Measurements from ENCODE around the gene RITA1.

Gene RITA1

GRCh38 chr12:113174461-113175384, 10.8 kb upstream of the RITA1 start:
- Histone ChIP-seq H3K27me3 (ENCODE audit: insufficient read depth, low read length) (no peaks in the 10 kb centered on the region), H3K23ac (ENCODE audit: low read length) (no peak overlapping the region), H3K79me1 (ENCODE audit: low read length) (no peaks in the 10 kb centered on the region), H4K8ac (ENCODE audit: low read depth, low read length) (no peak overlapping the region), H3K18ac (ENCODE audit: low read length) (no peak overlapping the region), H3K4me1 (ENCODE audit: control insufficient read depth in 1 of 2, insufficient read depth in 2 of 2, low read length in 2 of 2) (no peaks in the 10 kb centered on the region), H3K4ac (ENCODE audit: low read depth, low read length) (no peak overlapping the region), H2BK5ac (ENCODE audit: low read depth, low read length, poor library complexity) (no peak overlapping the region), H3K27ac (ENCODE audit: low read depth, low read length) (no peak overlapping the region), H3K9me3 (ENCODE audit: insufficient read depth, low read depth, low read length) (no peaks in the 10 kb centered on the region), H3K9ac (ENCODE audit: low read length) (no peak overlapping the region), H2AFZ (ENCODE audit: insufficient read depth, low read length, poor library complexity) (no peak overlapping the region), H2AK5ac (ENCODE audit: low read length) (no peak overlapping the region), H2BK12ac (ENCODE audit: low read length) (no peak overlapping the region), H3K4me2 (ENCODE audit: low read length) (no peak overlapping the region), H3K4me3 (ENCODE audit: low read depth, low read length) (no peak overlapping the region), H4K12ac (ENCODE audit: low read depth, low read length) (no peak overlapping the region), H4K91ac (ENCODE audit: low read depth, low read length) (no peak overlapping the region), H2BK120ac (ENCODE audit: insufficient read depth, low read length, poor library complexity) (no peak overlapping the region), H3K79me2 (ENCODE audit: control insufficient read depth, insufficient read depth, low read length, poor library complexity) (no peaks in the 10 kb centered on the region), H3K36me3 (ENCODE audit: control insufficient read depth in 1 of 2, insufficient read depth in 2 of 2, low read length in 2 of 2) (peaks cover 69 to 82% of the 10 kb centered on the region in 2 experiments), H3K14ac (ENCODE audit: low read length) (no peak overlapping the region)
- peak; percentile 57 to 83 for DNase-seq
- no CpG with 5 or more reads among the region's 32 CpGs for WGBS (ENCODE audit: extremely low coverage, insufficient coverage, insufficient read length)

DNA sequence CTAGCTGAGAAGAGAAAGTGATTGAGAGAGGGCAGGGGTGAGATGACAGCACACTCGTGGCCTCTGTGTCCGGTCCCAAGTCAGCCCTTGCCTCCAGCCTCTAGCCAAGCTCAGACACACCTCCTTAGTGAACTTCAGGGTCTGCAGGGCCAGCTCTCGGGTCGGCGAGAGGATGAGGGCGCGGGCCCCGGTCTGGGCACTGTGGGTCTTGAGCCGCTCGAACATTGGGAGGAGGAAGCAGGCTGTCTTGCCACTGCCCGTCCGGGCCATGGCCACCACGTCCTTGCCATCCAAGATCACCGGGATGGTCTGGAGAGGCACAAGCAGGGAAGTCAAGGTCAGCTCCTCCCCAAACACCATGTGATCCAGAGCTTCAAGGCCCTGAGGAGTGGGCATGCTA, 6.5 kb upstream of the RITA1 start:
- Histone ChIP-seq H4K12ac (ENCODE audit: low read depth, low read length) (no peak overlapping the region), H4K91ac (ENCODE audit: low read depth, low read length) (no peak overlapping the region), H2BK5ac (ENCODE audit: low read depth, low read length, poor library complexity) (no peak overlapping the region), H3K4me2 (ENCODE audit: low read length) (no peak overlapping the region), H2AK5ac (ENCODE audit: low read length) (no peak overlapping the region), H3K23ac (ENCODE audit: low read length) (no peak overlapping the region), H3K4me1 (ENCODE audit: control insufficient read depth in 1 of 2, insufficient read depth in 2 of 2, low read length in 2 of 2) (no peaks in the 10 kb centered on the region), H2BK12ac (ENCODE audit: low read length) (no peak overlapping the region), H2BK120ac (ENCODE audit: insufficient read depth, low read length, poor library complexity) (no peak overlapping the region), H2AFZ (ENCODE audit: insufficient read depth, low read length, poor library complexity) (no peak overlapping the region), H3K9me3 (ENCODE audit: insufficient read depth, low read depth, low read length) (no peaks in the 10 kb centered on the region), H3K4ac (ENCODE audit: low read depth, low read length) (no peak overlapping the region), H3K27me3 (ENCODE audit: insufficient read depth, low read length) (no peaks in the 10 kb centered on the region), H3K4me3 (ENCODE audit: low read depth, low read length) (no peak overlapping the region), H4K8ac (ENCODE audit: low read depth, low read length) (no peak overlapping the region), H3K79me2 (ENCODE audit: control insufficient read depth, insufficient read depth, low read length, poor library complexity) (peaks cover 2% of the 10 kb centered on the region), H3K18ac (ENCODE audit: low read length) (no peak overlapping the region), H3K36me3 (ENCODE audit: control insufficient read depth in 1 of 2, insufficient read depth in 2 of 2, low read length in 2 of 2) (peaks cover 51 to 59% of the 10 kb centered on the region in 2 experiments), H3K79me1 (ENCODE audit: low read length) (no peaks in the 10 kb centered on the region), H3K9ac (ENCODE audit: low read length) (no peak overlapping the region), H3K14ac (ENCODE audit: low read length) (no peak overlapping the region), H3K27ac (ENCODE audit: low read depth, low read length) (no peak overlapping the region)
- no peak for DNase-seq
- WGBS (ENCODE audit: extremely low coverage, insufficient coverage, insufficient read length) = no CpG with 5 or more reads among the region's 14 CpGs

- Histone ChIP-seq H3K9me3 (ENCODE audit: insufficient read depth, low read depth, low read length) (no peaks in the 10 kb centered on the region), H2BK120ac (ENCODE audit: insufficient read depth, low read length, poor library complexity) (no peak overlapping the region), H3K4ac (ENCODE audit: low read depth, low read length) (no peak overlapping the region), H2BK5ac (ENCODE audit: low read depth, low read length, poor library complexity) (no peak overlapping the region), H3K4me2 (ENCODE audit: low read length) (no peak overlapping the region), H4K91ac (ENCODE audit: low read depth, low read length) (no peak overlapping the region), H3K9ac (ENCODE audit: low read length) (no peak overlapping the region), H3K27ac (ENCODE audit: low read depth, low read length) (no peak overlapping the region), H4K12ac (ENCODE audit: low read depth, low read length) (no peak overlapping the region), H3K4me3 (ENCODE audit: low read depth, low read length) (no peak overlapping the region), H3K18ac (ENCODE audit: low read length) (no peak overlapping the region), H3K27me3 (ENCODE audit: insufficient read depth, low read length) (no peaks in the 10 kb centered on the region), H3K23ac (ENCODE audit: low read length) (no peak overlapping the region), H2AFZ (ENCODE audit: insufficient read depth, low read length, poor library complexity) (no peak overlapping the region), H2AK5ac (ENCODE audit: low read length) (no peak overlapping the region), H3K79me2 (ENCODE audit: control insufficient read depth, insufficient read depth, low read length, poor library complexity) (peaks cover 9% of the 10 kb centered on the region), H4K8ac (ENCODE audit: low read depth, low read length) (no peak overlapping the region), H3K14ac (ENCODE audit: low read length) (no peak overlapping the region), H2BK12ac (ENCODE audit: low read length) (no peak overlapping the region), H3K4me1 (ENCODE audit: control insufficient read depth in 1 of 2, insufficient read depth in 2 of 2, low read length in 2 of 2) (peaks cover 3 to 4% of the 10 kb centered on the region in 2 experiments), H3K36me3 (ENCODE audit: control insufficient read depth in 1 of 2, insufficient read depth in 2 of 2, low read length in 2 of 2) (peaks cover 41 to 50% of the 10 kb centered on the region in 2 experiments), H3K79me1 (ENCODE audit: low read length) (peaks cover 10% of the 10 kb centered on the region)
- WGBS (ENCODE audit: extremely low coverage, insufficient coverage, insufficient read length) = no CpG with 5 or more reads among the region's 4 CpGs
- no peak for DNase-seq
Observed at GRCh38 chr12:113180333-113180732, 5.2 kb upstream of the RITA1 start.

DNA sequence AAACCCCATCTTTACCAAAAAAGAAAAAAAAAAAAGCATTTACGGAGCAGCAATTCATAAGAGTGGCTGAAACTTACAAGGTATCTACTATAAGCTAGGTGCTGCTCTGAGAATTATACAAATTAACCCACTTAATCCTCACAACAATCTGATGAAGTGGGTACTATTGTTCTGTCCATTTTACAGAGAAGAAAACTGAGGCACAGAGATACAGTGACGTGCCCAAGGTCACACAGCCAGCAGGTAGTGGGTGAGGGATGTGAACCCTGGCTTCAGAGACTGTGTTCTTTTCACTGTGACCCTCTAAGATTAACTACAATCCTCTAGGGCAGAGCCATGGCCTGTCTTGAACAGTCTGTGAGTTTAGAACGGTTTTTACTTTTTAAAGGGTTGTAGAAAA, 3.5 kb upstream of the RITA1 start:
- no peak overlapping the region for H2AFZ ChIP-seq (ENCODE audit: insufficient read depth, low read length, poor library complexity)
- H3K4me2 ChIP-seq (ENCODE audit: low read length) = no peak overlapping the region
- no peak overlapping the region for H3K14ac ChIP-seq (ENCODE audit: low read length)
- no peak overlapping the region for H4K12ac ChIP-seq (ENCODE audit: low read depth, low read length)
- H4K8ac ChIP-seq (ENCODE audit: low read depth, low read length) = no peak overlapping the region
- H2BK12ac ChIP-seq (ENCODE audit: low read length) = no peak overlapping the region
- no peak overlapping the region for H4K91ac ChIP-seq (ENCODE audit: low read depth, low read length)
- no peak overlapping the region for H3K18ac ChIP-seq (ENCODE audit: low read length)
- H3K9ac ChIP-seq (ENCODE audit: low read length) = no peak overlapping the region
- H3K23ac ChIP-seq (ENCODE audit: low read length) = no peak overlapping the region
- H3K27ac ChIP-seq (ENCODE audit: low read depth, low read length) = no peak overlapping the region
- H3K79me2 ChIP-seq (ENCODE audit: control insufficient read depth, insufficient read depth, low read length, poor library complexity) = peaks cover 11% of the 10 kb centered on the region
- no peak overlapping the region for H2AK5ac ChIP-seq (ENCODE audit: low read length)
- H3K4me3 ChIP-seq (ENCODE audit: low read depth, low read length) = no peak overlapping the region
- no peaks in the 10 kb centered on the region for H3K9me3 ChIP-seq (ENCODE audit: insufficient read depth, low read depth, low read length)
- no CpG with 5 or more reads among the region's 3 CpGs for WGBS (ENCODE audit: extremely low coverage, insufficient coverage, insufficient read length)
- H3K4ac ChIP-seq (ENCODE audit: low read depth, low read length) = no peak overlapping the region
- H3K27me3 ChIP-seq (ENCODE audit: insufficient read depth, low read length) = no peaks in the 10 kb centered on the region
- H2BK5ac ChIP-seq (ENCODE audit: low read depth, low read length, poor library complexity) = no peak overlapping the region
- H3K36me3 ChIP-seq (ENCODE audit: control insufficient read depth in 1 of 2, insufficient read depth in 2 of 2, low read length in 2 of 2) = peaks cover 36 to 46% of the 10 kb centered on the region in 2 experiments
- DNase-seq = no peak
- peaks cover 8% of the 10 kb centered on the region in 2 experiments for H3K4me1 ChIP-seq (ENCODE audit: control insufficient read depth in 1 of 2, insufficient read depth in 2 of 2, low read length in 2 of 2)
- H3K79me1 ChIP-seq (ENCODE audit: low read length) = peaks cover 14% of the 10 kb centered on the region
- H2BK120ac ChIP-seq (ENCODE audit: insufficient read depth, low read length, poor library complexity) = no peak overlapping the region

Measured in trophoblast cell (in vitro differentiated cells and primary cell).